Liver (tissue), 9 donors: ENCODE measurements around the gene PAPOLA. TPM values are rescaled to one million over a fixed set of nuclear protein-coding genes. Genes with fewer than 3 reads are reported as not detected.

Experiments
- DNase-seq: peaks from one replicate; pipeline ENCODE4 v3.0.0-alpha.2; 2017; ENCODE audit warnings: low spot score
- H3K27ac ChIP-seq, 2 donors: one replicate each; pipeline ENCODE4 v1.7.0; 2013; ENCODE audit warnings: inconsistent platforms in 2 of 2, low read length in 2 of 2, control low read depth in 1 of 2, low read depth in 1 of 2, mild to moderate bottlenecking in 1 of 2
- H3K27me3 ChIP-seq, 4 donors: one replicate each; pipeline versions ENCODE4 v1.6.1 to v1.7.0; 2013; ENCODE audit warnings: low read length in 3 of 4, inconsistent platforms in 1 of 4, mild to moderate bottlenecking in 1 of 4, moderate library complexity in 1 of 4; ENCODE audit not compliant: control insufficient read depth in 4 of 4, insufficient read depth in 4 of 4
- H3K36me3 ChIP-seq, 4 donors: one replicate each; pipeline versions ENCODE4 v1.6.1 to v1.7.0; 2013; ENCODE audit warnings: low read length in 3 of 4, mild to moderate bottlenecking in 3 of 4, low read depth in 1 of 4, moderate library complexity in 1 of 4; ENCODE audit not compliant: control insufficient read depth in 4 of 4, insufficient read depth in 3 of 4
- H3K4me1 ChIP-seq, 4 donors: one replicate each; pipeline versions ENCODE4 v1.6.1 to v1.7.0; 2013; ENCODE audit warnings: low read length in 3 of 4, mild to moderate bottlenecking in 3 of 4, moderate library complexity in 1 of 4; ENCODE audit not compliant: control insufficient read depth in 4 of 4, insufficient read depth in 4 of 4
- H3K4me3 ChIP-seq, 3 donors: one replicate each; pipeline versions ENCODE4 v1.6.1 to v1.7.0; 2013; ENCODE audit warnings: low read length in 3 of 3, control low read depth in 1 of 3, low read depth in 1 of 3, mild to moderate bottlenecking in 1 of 3
- H3K9ac ChIP-seq, 2 donors: one replicate each; pipeline ENCODE4 v1.7.0; 2013; ENCODE audit warnings: low read length in 2 of 2, mild to moderate bottlenecking in 2 of 2, moderate library complexity in 2 of 2, control low read depth in 1 of 2, low read depth in 1 of 2
- H3K9me3 ChIP-seq, 4 donors: one replicate each; pipeline versions ENCODE4 v1.6.1 to v1.7.0; 2013; ENCODE audit warnings: low read length in 3 of 4; ENCODE audit not compliant: control insufficient read depth in 4 of 4
- CTCF ChIP-seq: fragments of 150-350 bp; IDR thresholded peaks from 2 replicates; pipeline ENCODE4 v1.5.1; 2017; ENCODE audit warnings: improper control_type of control experiment, low read depth, low read length; ENCODE audit not compliant: missing input control
- EGR1 ChIP-seq, 2 donors: IDR thresholded peaks; 2 replicates each; pipeline ENCODE4 v1.6.1; 2016 to 2018; ENCODE audit warnings: antibody characterized with exemption in 2 of 2, low read depth in 2 of 2
- FOXA1 ChIP-seq: IDR thresholded peaks from 2 replicates; pipeline ENCODE4 v1.6.1; 2016; ENCODE audit warnings: antibody characterized with exemption
- FOXA2 ChIP-seq: IDR thresholded peaks from 2 replicates; pipeline ENCODE4 v1.6.1; 2016; ENCODE audit warnings: antibody characterized with exemption
- GABPA ChIP-seq, 2 donors: IDR thresholded peaks in 1 of 2; conservative IDR thresholded peaks in 1 of 2; 2 replicates each; pipeline ENCODE4 v1.6.1; 2016; ENCODE audit warnings: antibody characterized with exemption in 2 of 2, mild to moderate bottlenecking in 1 of 2, moderate library complexity in 1 of 2
- HNF4A ChIP-seq, 2 donors: conservative IDR thresholded peaks; 2 replicates each; pipeline ENCODE4 v1.6.1; 2016; ENCODE audit warnings: antibody characterized with exemption in 2 of 2, mild to moderate bottlenecking in 2 of 2
- HNF4G ChIP-seq: IDR thresholded peaks from 2 replicates; pipeline ENCODE4 v1.6.1; 2016; ENCODE audit warnings: antibody characterized with exemption
- JUND ChIP-seq, 2 donors: IDR thresholded peaks; 2 replicates each; pipeline ENCODE4 v1.6.1; 2016; ENCODE audit warnings: antibody characterized with exemption in 2 of 2
- MAX ChIP-seq: IDR thresholded peaks from 2 replicates; pipeline ENCODE4 v1.6.1; 2016; ENCODE audit warnings: antibody characterized with exemption
- NR2F2 ChIP-seq: IDR thresholded peaks from 2 replicates; pipeline ENCODE4 v1.6.1; 2016; ENCODE audit warnings: antibody characterized with exemption
- RAD21 ChIP-seq, 2 donors: IDR thresholded peaks; 2 replicates each; pipeline ENCODE4 v1.6.1; 2016; ENCODE audit warnings: antibody characterized with exemption in 2 of 2, mild to moderate bottlenecking in 2 of 2
- RXRA ChIP-seq, 2 donors: IDR thresholded peaks; 2 replicates each; pipeline ENCODE4 v1.6.1; 2017 to 2018; ENCODE audit warnings: antibody characterized with exemption in 2 of 2, mild to moderate bottlenecking in 1 of 2
- SP1 ChIP-seq: IDR thresholded peaks from 2 replicates; pipeline ENCODE4 v1.6.1; 2018; ENCODE audit warnings: antibody characterized with exemption, mild to moderate bottlenecking
- TAF1 ChIP-seq: conservative IDR thresholded peaks from 2 replicates; pipeline ENCODE4 v1.6.1; 2016; ENCODE audit warnings: antibody characterized with exemption, mild to moderate bottlenecking
- YY1 ChIP-seq: IDR thresholded peaks from 2 replicates; pipeline ENCODE4 v1.6.1; 2016; ENCODE audit warnings: antibody characterized with exemption, mild to moderate bottlenecking
- ZBTB33 ChIP-seq: IDR thresholded peaks from 2 replicates; pipeline ENCODE4 v1.6.1; 2016; ENCODE audit warnings: antibody characterized with exemption
- WGBS: extraction: QIAGEN DNeasy Blood & Tissue Kit; methylation state at CpG from one replicate; pipeline ENCODE4 v1.1.7; 2013; 5-methylcytosine and 5-hydroxymethylcytosine counted together
- polyA plus RNA-seq, 2 donors: library from polyadenylated mRNA; stranded (reverse) in 1 of 2; unstranded in 1 of 2; fragments of 200-250 nt in 1 of 2; fragments of >200 nt in 1 of 2; fragmentation: Nextera tagmentation in 1 of 2; extraction: Ambion mirVana in 1 of 2; gene quantifications; one replicate each; pipeline versions ENCODE4 v1.2.1 to v1.2.3, GENCODE V29; 2013 to 2015
- total RNA-seq, 2 donors: library from RNA; depleted of rRNA; stranded (reverse); fragments of >200 nt; gene quantifications; one replicate each; pipeline ENCODE4 v1.2.3, GENCODE V29; 2014
- TF ChIP-seq, protein P1 (sequence below): IDR thresholded peaks from 2 replicates; pipeline ENCODE4 v1.6.1; 2016; ENCODE audit warnings: antibody characterized with exemption
- TF ChIP-seq, protein P2 (sequence below): IDR thresholded peaks from 2 replicates; pipeline ENCODE4 v1.6.1; 2016; ENCODE audit warnings: antibody characterized with exemption, mild to moderate bottlenecking
- donor health status: healthy.
- donor health status: healthy.
- donor health status: healthy.
- donor health status: healthy.
- donor health status: healthy.

PAPOLA gene
- total and polyA plus RNA-seq, 4 donors = 29.4 to 107 (median 71.6) TPM

GRCh38 chr14:96578619-96579018 is 76.4 kb downstream of the PAPOLA start:
- no peak overlapping the region for H3K9ac ChIP-seq
- H3K9me3 ChIP-seq = no peaks in the 10 kb centered on the region
- H3K4me3 ChIP-seq = no peak overlapping the region
- peaks cover 7 to 18% (median 15%) of the 10 kb centered on the region in 4 donors for H3K4me1 ChIP-seq
- no peaks in the 10 kb centered on the region for H3K27me3 ChIP-seq
- TF ChIP-seq SP1 (no peak), FOXA2 (no peak), RXRA (IDR thresholded peaks at IDR 0.05) (no peak), HNF4A (conservative IDR thresholded peaks at IDR 0.05) (no peak), NR2F2 (no peak), CTCF (no peak), TAF1 (no peak), MAX (no peak), YY1 (no peak), GABPA (IDR thresholded peaks at IDR 0.05 in 1 of 2, conservative IDR thresholded peaks at IDR 0.05 in 1 of 2) (no peak), JUND (IDR thresholded peaks at IDR 0.05) (no peak), FOXA1 (no peak), RAD21 (IDR thresholded peaks at IDR 0.05) (no peak), HNF4G (no peak), EGR1 (IDR thresholded peaks at IDR 0.05; ENCODE audit: low read depth in 2 of 2) (no peak), ZBTB33 (no peak)
- TF ChIP-seq, protein P1, sequence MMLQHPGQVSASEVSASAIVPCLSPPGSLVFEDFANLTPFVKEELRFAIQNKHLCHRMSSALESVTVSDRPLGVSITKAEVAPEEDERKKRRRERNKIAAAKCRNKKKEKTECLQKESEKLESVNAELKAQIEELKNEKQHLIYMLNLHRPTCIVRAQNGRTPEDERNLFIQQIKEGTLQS = no peak
- TF ChIP-seq, protein P2, sequence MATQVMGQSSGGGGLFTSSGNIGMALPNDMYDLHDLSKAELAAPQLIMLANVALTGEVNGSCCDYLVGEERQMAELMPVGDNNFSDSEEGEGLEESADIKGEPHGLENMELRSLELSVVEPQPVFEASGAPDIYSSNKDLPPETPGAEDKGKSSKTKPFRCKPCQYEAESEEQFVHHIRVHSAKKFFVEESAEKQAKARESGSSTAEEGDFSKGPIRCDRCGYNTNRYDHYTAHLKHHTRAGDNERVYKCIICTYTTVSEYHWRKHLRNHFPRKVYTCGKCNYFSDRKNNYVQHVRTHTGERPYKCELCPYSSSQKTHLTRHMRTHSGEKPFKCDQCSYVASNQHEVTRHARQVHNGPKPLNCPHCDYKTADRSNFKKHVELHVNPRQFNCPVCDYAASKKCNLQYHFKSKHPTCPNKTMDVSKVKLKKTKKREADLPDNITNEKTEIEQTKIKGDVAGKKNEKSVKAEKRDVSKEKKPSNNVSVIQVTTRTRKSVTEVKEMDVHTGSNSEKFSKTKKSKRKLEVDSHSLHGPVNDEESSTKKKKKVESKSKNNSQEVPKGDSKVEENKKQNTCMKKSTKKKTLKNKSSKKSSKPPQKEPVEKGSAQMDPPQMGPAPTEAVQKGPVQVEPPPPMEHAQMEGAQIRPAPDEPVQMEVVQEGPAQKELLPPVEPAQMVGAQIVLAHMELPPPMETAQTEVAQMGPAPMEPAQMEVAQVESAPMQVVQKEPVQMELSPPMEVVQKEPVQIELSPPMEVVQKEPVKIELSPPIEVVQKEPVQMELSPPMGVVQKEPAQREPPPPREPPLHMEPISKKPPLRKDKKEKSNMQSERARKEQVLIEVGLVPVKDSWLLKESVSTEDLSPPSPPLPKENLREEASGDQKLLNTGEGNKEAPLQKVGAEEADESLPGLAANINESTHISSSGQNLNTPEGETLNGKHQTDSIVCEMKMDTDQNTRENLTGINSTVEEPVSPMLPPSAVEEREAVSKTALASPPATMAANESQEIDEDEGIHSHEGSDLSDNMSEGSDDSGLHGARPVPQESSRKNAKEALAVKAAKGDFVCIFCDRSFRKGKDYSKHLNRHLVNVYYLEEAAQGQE = no peak
- H3K27ac ChIP-seq = no peak overlapping the region
- H3K36me3 ChIP-seq = no peaks in the 10 kb centered on the region
- WGBS = 80% methylated on average over 6 of the region's 6 CpGs
- DNase-seq = no peak
